Neuronal stem cell (in vitro differentiated cells): ENCODE data around the gene ETV7.
"Not testable (repeated sequence)": the region's sequence is repeated elsewhere in the genome, so short reads cannot be mapped to it uniquely, and the experiment has no call there.

ENCODE experiments used
- DNase-seq: peaks from one replicate; pipeline ENCODE4 v3.0.0-alpha.2; 2013; ENCODE audit warnings: low spot score
- H2AFZ ChIP-seq: one replicate; pipeline ENCODE4 v1.6.1; 2013; ENCODE audit warnings: mild to moderate bottlenecking, low read length, inconsistent platforms
- H2AK5ac ChIP-seq: 2 replicates; pipeline ENCODE4 v1.6.1; 2013; ENCODE audit warnings: low read depth, mild to moderate bottlenecking, inconsistent platforms, low read length, moderate library complexity, mixed read lengths
- H2BK120ac ChIP-seq: 2 replicates; pipeline ENCODE4 v1.6.1; 2013; ENCODE audit warnings: low read depth, mild to moderate bottlenecking, inconsistent platforms, low read length, moderate library complexity, mixed read lengths
- H2BK12ac ChIP-seq: one replicate; pipeline ENCODE4 v1.6.1; 2013; ENCODE audit warnings: low read length, inconsistent platforms
- H2BK15ac ChIP-seq: 2 replicates; pipeline ENCODE4 v1.6.1; 2013; ENCODE audit warnings: mild to moderate bottlenecking, low read length, inconsistent platforms, mixed read lengths
- H2BK5ac ChIP-seq: one replicate; pipeline ENCODE4 v1.6.1; 2013; ENCODE audit warnings: inconsistent platforms, mild to moderate bottlenecking, low read length, moderate library complexity
- H3K14ac ChIP-seq: one replicate; pipeline ENCODE4 v1.6.1; 2013; ENCODE audit warnings: low read length, inconsistent platforms
- H3K18ac ChIP-seq: 2 replicates; pipeline ENCODE4 v1.6.1; 2013; ENCODE audit warnings: low read length, inconsistent platforms
- H3K23ac ChIP-seq: 2 replicates; pipeline ENCODE4 v1.6.1; 2013; ENCODE audit warnings: low read depth, mild to moderate bottlenecking, mixed read lengths, low read length, inconsistent platforms; ENCODE audit not compliant: poor library complexity
- H3K27ac ChIP-seq: replicated peaks from 3 replicates; pipeline ENCODE4 v1.5.1; 2013; ENCODE audit warnings: low read length, inconsistent platforms
- H3K27me3 ChIP-seq, 3 experiments: 2 replicates each; pipeline ENCODE4 v1.6.1; 2013; ENCODE audit warnings: low read length in 3 of 3, mild to moderate bottlenecking in 2 of 3, inconsistent platforms in 1 of 3, low read depth in 1 of 3, mixed read lengths in 1 of 3, moderate library complexity in 1 of 3; ENCODE audit not compliant: control insufficient read depth in 3 of 3, insufficient read depth in 3 of 3
- H3K36me3 ChIP-seq, 2 donors: replicated peaks in 1 of 2; 2 replicates each; pipeline ENCODE4 v1.6.1; 2013; ENCODE audit warnings: low read length in 2 of 2; ENCODE audit not compliant: control insufficient read depth in 2 of 2, insufficient read depth in 2 of 2
- H3K4ac ChIP-seq: 2 replicates; pipeline ENCODE4 v1.6.1; 2013; ENCODE audit warnings: inconsistent platforms, mild to moderate bottlenecking, low read length, moderate library complexity
- H3K4me1 ChIP-seq, 2 donors: 1 replicate in 1 of 2; 2 replicates in 1 of 2; pipeline ENCODE4 v1.6.1; 2013; ENCODE audit warnings: low read length in 2 of 2, low read depth in 1 of 2; ENCODE audit not compliant: control insufficient read depth in 2 of 2, insufficient read depth in 1 of 2
- H3K4me2 ChIP-seq: one replicate; pipeline ENCODE4 v1.6.1; 2013; ENCODE audit warnings: mild to moderate bottlenecking, low read length, inconsistent platforms; ENCODE audit not compliant: insufficient read depth, poor library complexity, severe bottlenecking
- H3K4me3 ChIP-seq, 2 donors: 2 replicates each; pipeline ENCODE4 v1.5.1; 2013; ENCODE audit warnings: low read length in 2 of 2, mild to moderate bottlenecking in 2 of 2, inconsistent platforms in 1 of 2, moderate library complexity in 1 of 2
- H3K79me1 ChIP-seq: one replicate; pipeline ENCODE4 v1.6.1; 2013; ENCODE audit warnings: low read depth, mild to moderate bottlenecking, inconsistent platforms, low read length, moderate library complexity
- H3K9ac ChIP-seq: one replicate; pipeline ENCODE4 v1.6.1; 2013; ENCODE audit warnings: mild to moderate bottlenecking, low read depth, low read length, inconsistent platforms; ENCODE audit not compliant: poor library complexity
- H3K9me3 ChIP-seq, 2 donors: replicated peaks in 1 of 2; 2 replicates each; pipeline versions ENCODE3 to v1.6.1; 2013; ENCODE audit warnings: low read length in 2 of 2, mild to moderate bottlenecking in 2 of 2, inconsistent platforms in 1 of 2, low read depth in 1 of 2, mixed read lengths in 1 of 2, moderate library complexity in 1 of 2; ENCODE audit not compliant: control insufficient read depth in 2 of 2, insufficient read depth in 1 of 2
- H4K8ac ChIP-seq: one replicate; pipeline ENCODE4 v1.6.1; 2013; ENCODE audit warnings: low read depth, mild to moderate bottlenecking, inconsistent platforms, low read length, moderate library complexity
- H4K91ac ChIP-seq: one replicate; pipeline ENCODE4 v1.6.1; 2013; ENCODE audit warnings: low read length, low read depth, mild to moderate bottlenecking, inconsistent platforms; ENCODE audit not compliant: poor library complexity
- WGBS, 2 donors: extraction: QIAGEN DNeasy Blood & Tissue Kit; methylation state at CpG; one replicate each; pipeline ENCODE4 v1.1.7; 2013; ENCODE audit warnings: missing lambda C conversion rate in 2 of 2, mixed read lengths in 1 of 2; ENCODE audit not compliant: insufficient read length in 2 of 2, insufficient replicate concordance in 1 of 2; ENCODE audit errors: extremely low coverage in 2 of 2; 5-methylcytosine and 5-hydroxymethylcytosine counted together

Gene ETV7

DNA sequence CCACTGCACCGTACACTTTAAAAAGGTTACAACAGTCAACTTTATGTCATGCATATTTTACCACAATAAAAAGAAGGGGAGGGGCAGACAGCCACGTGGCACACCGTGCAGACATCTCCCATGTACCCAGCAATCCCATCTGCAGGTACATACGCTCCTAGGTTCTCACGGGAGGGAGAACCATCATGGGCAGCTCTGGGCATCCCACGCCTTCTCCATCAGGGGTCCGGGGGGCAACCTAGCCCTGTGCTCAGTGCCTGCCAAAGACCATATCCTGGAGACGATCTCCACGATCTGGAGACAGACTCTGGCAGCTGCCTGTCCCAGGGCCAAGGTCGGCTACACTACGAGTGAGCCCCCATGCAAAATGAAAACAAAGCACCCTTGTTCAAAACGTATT lies 48.3 kb downstream of the ETV7 start:
- H3K36me3 ChIP-seq: no peaks in the 10 kb centered on the region
- no peak overlapping the region for H3K18ac ChIP-seq
- H4K8ac ChIP-seq: no peak overlapping the region
- H2AFZ ChIP-seq: no peak overlapping the region
- H2BK120ac ChIP-seq: no peak overlapping the region
- no CpG with 5 or more reads among the region's 12 CpGs for WGBS, 2 donors
- H3K9me3 ChIP-seq: no peaks in the 10 kb centered on the region
- H3K9ac ChIP-seq: no peak overlapping the region
- no peak overlapping the region for H3K4me2 ChIP-seq
- no peak for DNase-seq
- no peak overlapping the region for H3K23ac ChIP-seq
- no peak overlapping the region for H3K14ac ChIP-seq
- H3K4me1 ChIP-seq: peaks cover 4 to 10% of the 10 kb centered on the region in 2 donors
- no peak overlapping the region for H2AK5ac ChIP-seq
- H3K27ac ChIP-seq: no peak overlapping the region
- no peaks in the 10 kb centered on the region for H3K79me1 ChIP-seq
- H2BK5ac ChIP-seq: no peak overlapping the region
- no peak overlapping the region for H4K91ac ChIP-seq
- H3K27me3 ChIP-seq: peaks cover 0 to 56% (median 6%) of the 10 kb centered on the region in 3 experiments
- H3K4ac ChIP-seq: no peak overlapping the region
- H2BK15ac ChIP-seq: no peak overlapping the region
- H3K4me3 ChIP-seq: no peak overlapping the region
- no peak overlapping the region for H2BK12ac ChIP-seq

DNA sequence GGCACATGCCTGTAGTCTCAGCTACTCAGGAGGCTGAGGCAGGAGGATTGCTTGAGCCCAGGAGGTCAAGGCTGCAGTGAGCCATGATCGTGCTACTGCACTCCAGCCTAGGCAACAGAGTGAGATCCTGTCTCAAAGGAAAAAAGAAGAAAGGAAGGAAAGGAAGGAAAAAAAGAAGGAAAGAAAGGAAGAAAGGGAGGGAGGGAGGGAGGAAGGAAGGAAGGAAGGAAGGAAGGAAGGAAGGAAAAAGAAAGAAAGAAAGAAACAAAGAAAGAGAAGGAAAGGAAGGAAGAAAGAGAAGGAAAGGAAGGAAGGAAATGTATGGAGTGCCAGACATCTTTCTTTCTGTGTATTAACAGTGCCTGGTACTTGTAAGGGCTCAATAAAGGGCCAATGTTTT lies 49.2 kb downstream of the ETV7 start:
- H2AK5ac ChIP-seq, H3K4ac ChIP-seq, H3K4me3 ChIP-seq, H2BK5ac ChIP-seq, H3K9ac ChIP-seq, H3K27ac ChIP-seq, H3K18ac ChIP-seq, H3K4me2 ChIP-seq, H4K91ac ChIP-seq, H2BK120ac ChIP-seq, H3K79me1 ChIP-seq, H4K8ac ChIP-seq, H2AFZ ChIP-seq, H3K36me3 ChIP-seq, DNase-seq, H3K9me3 ChIP-seq, H2BK12ac ChIP-seq, H3K14ac ChIP-seq, H3K23ac ChIP-seq, H2BK15ac ChIP-seq: not testable (repeated sequence)
- no CpG with 5 or more reads among the region's 1 CpG for WGBS, 2 donors
- peaks cover 0 to 61% (median 6%) of the 10 kb centered on the region in 3 experiments for H3K27me3 ChIP-seq
- peaks cover 8 to 14% of the 10 kb centered on the region in 2 donors for H3K4me1 ChIP-seq

DNA sequence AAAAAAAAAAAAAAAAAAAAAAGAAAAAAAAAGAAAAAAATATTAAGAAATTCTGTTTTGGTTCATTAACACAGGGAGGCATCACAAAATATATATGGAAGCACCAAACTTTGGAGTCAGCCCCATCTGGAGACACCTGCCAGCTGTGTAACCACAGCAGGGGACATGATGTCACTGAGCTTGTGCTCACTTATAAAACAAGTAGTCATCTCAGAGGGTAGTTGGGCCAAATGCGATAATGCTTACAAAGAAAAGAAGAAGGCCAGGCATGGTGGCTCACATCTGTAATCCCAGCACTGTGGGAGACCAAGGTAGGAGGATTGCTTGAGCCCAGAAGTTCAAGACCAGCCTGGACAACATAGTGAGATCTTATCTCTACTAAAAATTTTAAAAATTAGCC lies 49.7 kb downstream of the ETV7 start:
- no peak overlapping the region for H2AK5ac ChIP-seq

DNA sequence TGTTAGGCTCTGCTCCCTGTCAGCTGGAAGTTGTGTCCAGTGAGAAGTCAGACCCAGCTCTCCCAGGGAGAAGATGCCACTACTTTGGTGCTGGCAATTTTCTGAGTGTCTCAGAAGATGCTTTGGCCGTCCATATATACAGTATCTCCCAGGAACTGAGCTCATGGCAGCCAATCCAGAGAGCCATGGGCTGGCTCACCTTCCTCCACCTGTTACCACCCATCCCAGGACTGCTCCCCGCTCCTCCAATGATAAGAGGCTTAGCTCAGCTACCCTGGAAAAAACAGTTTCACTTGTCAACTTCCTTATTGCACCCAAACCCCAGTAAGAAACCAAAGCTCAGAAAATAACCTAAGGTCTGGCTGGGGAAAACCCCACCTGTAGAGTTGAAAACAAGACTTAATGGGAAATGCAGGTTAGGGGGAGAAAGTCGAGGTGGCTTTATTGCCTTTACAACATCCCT lies 50.7 kb downstream of the ETV7 start, which contains the start of gene BNIP5:
Gene BNIP5 (minus strand): TSS at position 110 of the 463 bp plus-strand sequence. CDS start 6,198 bp downstream, outside the sequence.
- Histone ChIP-seq H2BK15ac (no peak within 1 kb of the TSS), H3K4me1 (peaks cover 8 to 14% of the 10 kb centered on the region in 2 donors), H3K27me3 (peaks cover 0 to 62% (median 6%) of the 10 kb centered on the region in 3 experiments), H3K4me3 (no peak within 1 kb of the TSS), H2BK12ac (no peak within 1 kb of the TSS), H2BK120ac (no peak within 1 kb of the TSS), H4K91ac (no peak within 1 kb of the TSS), H3K4me2 (no peak within 1 kb of the TSS), H3K79me1 (no peaks in the 10 kb centered on the region), H3K23ac (no peak within 1 kb of the TSS), H4K8ac (no peak within 1 kb of the TSS), H3K9ac (no peak within 1 kb of the TSS), H2AK5ac (no peak within 1 kb of the TSS), H2AFZ (no peak within 1 kb of the TSS), H3K27ac (no peak within 1 kb of the TSS), H2BK5ac (no peak within 1 kb of the TSS), H3K14ac (no peak within 1 kb of the TSS), H3K4ac (no peak within 1 kb of the TSS), H3K36me3 (no peaks in the 10 kb centered on the region), H3K9me3 (no peaks in the 10 kb centered on the region), H3K18ac (no peak within 1 kb of the TSS)
- no peak for DNase-seq
- no CpG with 5 or more reads among the region's 3 CpGs for WGBS, 2 donors

More for the DNA sequence above, 49.7 kb downstream of the ETV7 start:
- no peaks in the 10 kb centered on the region for H3K9me3 ChIP-seq
- H2AFZ ChIP-seq: no peak overlapping the region
- H2BK15ac ChIP-seq: no peak overlapping the region
- no peak overlapping the region for H2BK12ac ChIP-seq
- no peak for DNase-seq
- no peak overlapping the region for H3K4me3 ChIP-seq
- H3K14ac ChIP-seq: no peak overlapping the region
- no peaks in the 10 kb centered on the region for H3K36me3 ChIP-seq
- no peak overlapping the region for H2BK5ac ChIP-seq
- peaks cover 0 to 61% (median 6%) of the 10 kb centered on the region in 3 experiments for H3K27me3 ChIP-seq
- no peak overlapping the region for H3K18ac ChIP-seq
- H3K4me1 ChIP-seq: peaks cover 8 to 14% of the 10 kb centered on the region in 2 donors
- no peak overlapping the region for H3K27ac ChIP-seq
- H3K23ac ChIP-seq: no peak overlapping the region
- no peak overlapping the region for H3K4me2 ChIP-seq
- H3K9ac ChIP-seq: no peak overlapping the region
- no peak overlapping the region for H2BK120ac ChIP-seq
- H3K79me1 ChIP-seq: no peaks in the 10 kb centered on the region
- H3K4ac ChIP-seq: no peak overlapping the region
- H4K91ac ChIP-seq: no peak overlapping the region
- no peak overlapping the region for H4K8ac ChIP-seq
- WGBS, 2 donors: no CpG with 5 or more reads among the region's 1 CpG
